OCI-LY1 (cell line): ENCODE data around the gene KIF4A.

Source experiments
- H2AFZ ChIP-seq: fragments of 200-600 bp; sonication (generic), shearing (Covaris generic); 2 replicates; pipeline ENCODE4 v1.6.0; 2014; ENCODE audit warnings: antibody characterized with exemption, mild to moderate bottlenecking, low read length
- H3F3A ChIP-seq: fragments of 200-600 bp; sonication (generic), shearing (Covaris generic); 2 replicates; pipeline ENCODE4 v1.6.0; 2014; ENCODE audit warnings: mild to moderate bottlenecking, antibody characterized with exemption, low read length, moderate library complexity; ENCODE audit not compliant: insufficient read depth
- H3K27ac ChIP-seq: fragments of 200-600 bp; sonication (generic); 2 replicates; pipeline ENCODE4 v1.5.1; 2014; ENCODE audit warnings: low read length, mixed run types, mild to moderate bottlenecking, low read depth; ENCODE audit not compliant: poor library complexity, severe bottlenecking
- H3K27me3 ChIP-seq: fragments of 200-600 bp; sonication (generic); 2 replicates; pipeline ENCODE4 v1.6.0; 2014; ENCODE audit warnings: antibody characterized with exemption, mild to moderate bottlenecking, low read length, moderate library complexity; ENCODE audit not compliant: insufficient read depth
- H3K36me3 ChIP-seq: fragments of 200-600 bp; sonication (generic); 2 replicates; pipeline ENCODE4 v1.6.1; 2014; ENCODE audit warnings: mild to moderate bottlenecking, antibody characterized with exemption, low read length, moderate library complexity, mixed read lengths; ENCODE audit not compliant: insufficient read depth
- H3K4me1 ChIP-seq: fragments of 200-600 bp; sonication (generic); 2 replicates; pipeline ENCODE4 v1.5.1; 2014; ENCODE audit warnings: mild to moderate bottlenecking, low read length, moderate library complexity; ENCODE audit not compliant: insufficient read depth, severe bottlenecking
- H3K4me2 ChIP-seq: fragments of 200-600 bp; sonication (generic), shearing (Covaris generic); 2 replicates; pipeline ENCODE4 v1.6.1; 2014; ENCODE audit warnings: low read length
- H3K4me3 ChIP-seq: fragments of 200-600 bp; sonication (generic); 2 replicates; pipeline ENCODE4 v1.5.1; 2014; ENCODE audit warnings: low read length, low read depth, mild to moderate bottlenecking, mixed read lengths; ENCODE audit not compliant: poor library complexity, severe bottlenecking
- H3K79me2 ChIP-seq: fragments of 200-600 bp; shearing (Covaris generic); 2 replicates; pipeline ENCODE4 v1.6.1; 2016; ENCODE audit warnings: mixed run types, low read length, mixed read lengths; ENCODE audit not compliant: insufficient read depth
- H3K9ac ChIP-seq: fragments of 200-600 bp; sonication (generic), shearing (Covaris generic); 2 replicates; pipeline ENCODE4 v1.6.1; 2014; ENCODE audit warnings: mild to moderate bottlenecking, low read length, mixed read lengths
- H3K9me2 ChIP-seq: fragments of 200-600 bp; sonication (generic), shearing (Covaris generic); 2 replicates; pipeline ENCODE4 v1.6.1; 2014; ENCODE audit warnings: low read depth, mild to moderate bottlenecking, low read length, mixed read lengths
- H3K9me3 ChIP-seq: fragments of 200-600 bp; shearing (Covaris generic); 2 replicates; pipeline ENCODE4 v1.6.1; 2014; ENCODE audit warnings: low read length, mixed read lengths
- H4K20me1 ChIP-seq: fragments of 200-600 bp; sonication (generic), shearing (Covaris generic); 2 replicates; pipeline ENCODE4 v1.6.0; 2016; ENCODE audit warnings: mild to moderate bottlenecking, low read length; ENCODE audit not compliant: insufficient read depth
- EZH2 ChIP-seq: fragments of 200-600 bp; sonication (generic), shearing (Covaris generic); IDR thresholded peaks from 2 replicates; pipeline ENCODE4 v1.8.0; 2017; ENCODE audit warnings: borderline replicate concordance, mixed run types, mild to moderate bottlenecking, antibody characterized with exemption, low read length, moderate library complexity, mixed read lengths
- TF ChIP-seq, protein P1 (sequence below): fragments of 200-600 bp; sonication (generic), shearing (Covaris generic); IDR thresholded peaks from 2 replicates; pipeline ENCODE4 v1.5.1; 2017; ENCODE audit warnings: mild to moderate bottlenecking, antibody characterized with exemption, low read length, moderate library complexity, mixed read lengths

The KIF4A gene

DNA sequence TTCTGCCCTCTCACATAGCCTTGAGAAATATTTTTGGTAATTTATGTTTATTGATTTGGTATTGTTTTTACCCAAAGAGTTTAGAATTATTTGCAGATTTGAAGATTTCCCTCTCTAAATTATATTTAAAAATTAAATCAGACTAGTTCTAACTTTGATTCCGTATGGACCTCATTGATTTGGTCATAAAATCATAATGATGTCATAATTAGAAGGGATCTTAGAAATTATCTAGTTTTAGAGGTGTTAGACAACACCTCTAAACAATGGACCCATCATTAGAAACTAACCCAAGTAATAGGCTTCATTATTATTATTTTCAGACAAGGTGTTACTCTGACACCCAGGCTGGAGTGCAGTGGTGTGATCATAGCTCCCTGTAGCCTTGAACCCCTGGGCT lies 178.8 kb downstream of the KIF4A start:
- Histone ChIP-seq H3K9ac (no peak overlapping the region), H3K9me2 (no peaks in the 10 kb centered on the region), H3K27me3 (no peaks in the 10 kb centered on the region), H3K36me3 (no peaks in the 10 kb centered on the region), H3K4me2 (no peak overlapping the region), H3K9me3 (no peaks in the 10 kb centered on the region), H3K4me1 (peaks cover 8% of the 10 kb centered on the region), H4K20me1 (no peaks in the 10 kb centered on the region), H3F3A (no peaks in the 10 kb centered on the region), H3K4me3 (no peak overlapping the region), H2AFZ (no peak overlapping the region), H3K27ac (no peak overlapping the region), H3K79me2 (no peaks in the 10 kb centered on the region)
- TF ChIP-seq, protein P1, sequence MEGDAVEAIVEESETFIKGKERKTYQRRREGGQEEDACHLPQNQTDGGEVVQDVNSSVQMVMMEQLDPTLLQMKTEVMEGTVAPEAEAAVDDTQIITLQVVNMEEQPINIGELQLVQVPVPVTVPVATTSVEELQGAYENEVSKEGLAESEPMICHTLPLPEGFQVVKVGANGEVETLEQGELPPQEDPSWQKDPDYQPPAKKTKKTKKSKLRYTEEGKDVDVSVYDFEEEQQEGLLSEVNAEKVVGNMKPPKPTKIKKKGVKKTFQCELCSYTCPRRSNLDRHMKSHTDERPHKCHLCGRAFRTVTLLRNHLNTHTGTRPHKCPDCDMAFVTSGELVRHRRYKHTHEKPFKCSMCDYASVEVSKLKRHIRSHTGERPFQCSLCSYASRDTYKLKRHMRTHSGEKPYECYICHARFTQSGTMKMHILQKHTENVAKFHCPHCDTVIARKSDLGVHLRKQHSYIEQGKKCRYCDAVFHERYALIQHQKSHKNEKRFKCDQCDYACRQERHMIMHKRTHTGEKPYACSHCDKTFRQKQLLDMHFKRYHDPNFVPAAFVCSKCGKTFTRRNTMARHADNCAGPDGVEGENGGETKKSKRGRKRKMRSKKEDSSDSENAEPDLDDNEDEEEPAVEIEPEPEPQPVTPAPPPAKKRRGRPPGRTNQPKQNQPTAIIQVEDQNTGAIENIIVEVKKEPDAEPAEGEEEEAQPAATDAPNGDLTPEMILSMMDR: no peak
- no peak for TF ChIP-seq EZH2
